Measurements from ENCODE around the gene UBE2E2.

- TF ChIP-seq ZBTB21 (CRISPR knock-in tag; IDR thresholded peaks at IDR 0.05; ENCODE audit: borderline replicate concordance) = no peak
- TF ChIP-seq IRF2 (CRISPR knock-in tag; IDR thresholded peaks at IDR 0.05; ENCODE audit: borderline replicate concordance, low read depth) = no peak
- no peak for TF ChIP-seq CTCF (IDR thresholded peaks at IDR 0.05)
- no peak for TF ChIP-seq NFYB (CRISPR knock-in tag; conservative IDR thresholded peaks at IDR 0.05; ENCODE audit: low read depth)
- TF ChIP-seq ZBTB43 (CRISPR knock-in tag; IDR thresholded peaks at IDR 0.05) = no peak
- TF ChIP-seq KAT7 (CRISPR knock-in tag; IDR thresholded peaks at IDR 0.05; ENCODE audit: borderline replicate concordance) = no peak
- TF ChIP-seq, protein P1, sequence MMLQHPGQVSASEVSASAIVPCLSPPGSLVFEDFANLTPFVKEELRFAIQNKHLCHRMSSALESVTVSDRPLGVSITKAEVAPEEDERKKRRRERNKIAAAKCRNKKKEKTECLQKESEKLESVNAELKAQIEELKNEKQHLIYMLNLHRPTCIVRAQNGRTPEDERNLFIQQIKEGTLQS (CRISPR knock-in tag; conservative IDR thresholded peaks at IDR 0.05) = no peak
- no peak for TF ChIP-seq USF2 (CRISPR knock-in tag; IDR thresholded peaks at IDR 0.05)
- no peak for TF ChIP-seq GABPB1 (CRISPR knock-in tag; IDR thresholded peaks at IDR 0.05)
- TF ChIP-seq JUN (CRISPR knock-in tag; IDR thresholded peaks at IDR 0.05) = no peak
- no peak for TF ChIP-seq ELF4 (CRISPR knock-in tag; IDR thresholded peaks at IDR 0.05; ENCODE audit: low read depth)
Observed at GRCh38 chr3:23553353-23553752, 350.2 kb downstream of the UBE2E2 start.

Measured in WTC11 (cell line).